Thymus (tissue), 11 donors: ENCODE results near the gene HLA-DPB1. TPM values are rescaled to one million over a fixed set of nuclear protein-coding genes. Genes with fewer than 3 reads are reported as not detected.
A peak's percentile ranks its signal among the peaks of the same experiment; 100 is the strongest.

Experiments
- DNase-seq, 9 donors: peaks; one replicate each; pipeline ENCODE4 v3.0.0-alpha.2; 2013; ENCODE audit warnings: low spot score in 9 of 9, low read depth in 6 of 9, missing footprints in 1 of 9
- H3K27ac ChIP-seq, 2 donors: one replicate each; pipeline ENCODE4 v1.5.1; 2013; ENCODE audit warnings: control low read depth in 1 of 2, low read depth in 1 of 2, low read length in 1 of 2, mild to moderate bottlenecking in 1 of 2, moderate library complexity in 1 of 2
- H3K27me3 ChIP-seq, 2 donors: one replicate each; pipeline ENCODE4 v1.5.1; 2013; ENCODE audit warnings: low read length in 1 of 2; ENCODE audit not compliant: control insufficient read depth in 2 of 2, insufficient read depth in 1 of 2
- H3K36me3 ChIP-seq, 2 donors: one replicate each; pipeline ENCODE4 v1.5.1; 2013; ENCODE audit warnings: low read length in 1 of 2, mild to moderate bottlenecking in 1 of 2, moderate library complexity in 1 of 2; ENCODE audit not compliant: control insufficient read depth in 2 of 2, insufficient read depth in 2 of 2
- H3K4me1 ChIP-seq, 2 donors: one replicate each; pipeline ENCODE4 v1.5.1; 2013; ENCODE audit warnings: low read length in 2 of 2; ENCODE audit not compliant: control insufficient read depth in 2 of 2, insufficient read depth in 2 of 2
- H3K4me3 ChIP-seq, 2 donors: one replicate each; pipeline ENCODE4 v1.5.1; 2013; ENCODE audit warnings: low read length in 2 of 2, control low read depth in 1 of 2, mild to moderate bottlenecking in 1 of 2
- H3K9me3 ChIP-seq, 2 donors: one replicate each; pipeline ENCODE4 v1.5.1; 2013; ENCODE audit warnings: low read length in 1 of 2, mild to moderate bottlenecking in 1 of 2; ENCODE audit not compliant: control insufficient read depth in 2 of 2, insufficient read depth in 1 of 2
- WGBS: extraction: QIAGEN DNeasy Blood & Tissue Kit; methylation state at CpG from one replicate; pipeline ENCODE4 v1.1.7; 2013; 5-methylcytosine and 5-hydroxymethylcytosine counted together
- polyA plus RNA-seq: library from polyadenylated mRNA; stranded (reverse); fragments of 200-250 nt; gene quantifications from one replicate; pipeline ENCODE4 v1.2.3, GENCODE V29; 2013
- total RNA-seq: library from RNA; stranded (reverse); fragments of 120-200 nt; gene quantifications from one replicate; pipeline ENCODE4 v1.2.4, GENCODE V29; 2013
- donor health status: healthy.

HLA-DPB1 gene
- total and polyA plus RNA-seq, 2 donors = 306 to 575 TPM

- no peak for DNase-seq
- H3K27me3 ChIP-seq = peaks cover 20 to 65% of the 10 kb centered on the region in 2 donors
- H3K4me3 ChIP-seq = no peak overlapping the region
- no peaks in the 10 kb centered on the region for H3K9me3 ChIP-seq
- H3K27ac ChIP-seq = no peak overlapping the region
- no peaks in the 10 kb centered on the region for H3K36me3 ChIP-seq
- peaks cover 0 to 8% of the 10 kb centered on the region in 2 donors for H3K4me1 ChIP-seq
- WGBS = 12% methylated on average over 9 of the region's 9 CpGs
Measured at GRCh38 chr6:33117811-33118277, 42.1 kb downstream of the HLA-DPB1 start.

GRCh38 chr6:33118525-33119123, 42.8 kb downstream of the HLA-DPB1 start:
- H3K4me1 ChIP-seq = peaks cover 0 to 8% of the 10 kb centered on the region in 2 donors
- no peak overlapping the region for H3K4me3 ChIP-seq
- peak in 8 of 9 donors; percentile 38 to 73 (median 52) for DNase-seq
- H3K27me3 ChIP-seq = peaks cover 20 to 58% of the 10 kb centered on the region in 2 donors
- no peak overlapping the region for H3K27ac ChIP-seq
- H3K36me3 ChIP-seq = no peaks in the 10 kb centered on the region
- H3K9me3 ChIP-seq = peaks cover 2 to 8% of the 10 kb centered on the region in 2 donors
- 0% methylated on average over 3 of the region's 3 CpGs for WGBS

- H3K9me3 ChIP-seq = peaks cover 2 to 12% of the 10 kb centered on the region in 2 donors
- peaks cover 0 to 4% of the 10 kb centered on the region in 2 donors for H3K4me1 ChIP-seq
- no peak overlapping the region for H3K27ac ChIP-seq
- no peak overlapping the region for H3K4me3 ChIP-seq
- no peaks in the 10 kb centered on the region for H3K36me3 ChIP-seq
- peaks cover 20 to 46% of the 10 kb centered on the region in 2 donors for H3K27me3 ChIP-seq
- DNase-seq = no peak
- WGBS = 89% methylated on average over 3 of the region's 3 CpGs
Measured at GRCh38 chr6:33120001-33120400, 44.2 kb downstream of the HLA-DPB1 start.

- Histone ChIP-seq H3K27ac (no peak overlapping the region), H3K4me3 (no peak overlapping the region), H3K4me1 (no peaks in the 10 kb centered on the region), H3K9me3 (peaks cover 2 to 12% of the 10 kb centered on the region in 2 donors), H3K27me3 (peaks cover 2 to 14% of the 10 kb centered on the region in 2 donors), H3K36me3 (no peaks in the 10 kb centered on the region)
- DNase-seq = no peak
- 95% methylated on average over 6 of the region's 6 CpGs for WGBS
Measured at GRCh38 chr6:33123181-33123580, 47.4 kb downstream of the HLA-DPB1 start.

- peaks cover 2 to 12% of the 10 kb centered on the region in 2 donors for H3K9me3 ChIP-seq
- H3K27ac ChIP-seq = no peak overlapping the region
- no peaks in the 10 kb centered on the region for H3K36me3 ChIP-seq
- no peak for DNase-seq
- no peak overlapping the region for H3K4me3 ChIP-seq
- H3K4me1 ChIP-seq = no peaks in the 10 kb centered on the region
- peaks cover 0 to 12% of the 10 kb centered on the region in 2 donors for H3K27me3 ChIP-seq
- 92% methylated on average over 20 of the region's 20 CpGs for WGBS
Measured at GRCh38 chr6:33123732-33124524, 48.1 kb downstream of the HLA-DPB1 start.

GRCh38 chr6:33124525-33124901, 48.7 kb downstream of the HLA-DPB1 start:
- Histone ChIP-seq H3K9me3 (peaks cover 2 to 12% of the 10 kb centered on the region in 2 donors), H3K4me3 (no peak overlapping the region), H3K27ac (no peak overlapping the region), H3K4me1 (no peaks in the 10 kb centered on the region), H3K27me3 (peaks cover 0 to 12% of the 10 kb centered on the region in 2 donors), H3K36me3 (no peaks in the 10 kb centered on the region)
- 92% methylated on average over 4 of the region's 4 CpGs for WGBS
- no peak for DNase-seq

- Histone ChIP-seq H3K4me3 (no peak overlapping the region), H3K27ac (no peak overlapping the region), H3K9me3 (peaks cover 2 to 12% of the 10 kb centered on the region in 2 donors), H3K36me3 (no peaks in the 10 kb centered on the region), H3K4me1 (no peaks in the 10 kb centered on the region), H3K27me3 (peaks cover 0 to 11% of the 10 kb centered on the region in 2 donors)
- WGBS = 93% methylated on average over 4 of the region's 4 CpGs
- no peak for DNase-seq
Measured at GRCh38 chr6:33124947-33125346, 49.2 kb downstream of the HLA-DPB1 start.

GRCh38 chr6:33126101-33126714, 50.4 kb downstream of the HLA-DPB1 start:
- peak in 6 of 9 donors; percentile 9 to 47 (median 24) for DNase-seq
- H3K4me3 ChIP-seq = no peak overlapping the region
- no peaks in the 10 kb centered on the region for H3K27me3 ChIP-seq
- H3K4me1 ChIP-seq = no peaks in the 10 kb centered on the region
- H3K36me3 ChIP-seq = no peaks in the 10 kb centered on the region
- 79% methylated on average over 5 of the region's 5 CpGs for WGBS
- no peak overlapping the region for H3K27ac ChIP-seq
- H3K9me3 ChIP-seq = peaks cover 2 to 12% of the 10 kb centered on the region in 2 donors

GRCh38 chr6:33128318-33128717, 52.5 kb downstream of the HLA-DPB1 start:
- Histone ChIP-seq H3K27ac (no peak overlapping the region), H3K4me3 (no peak overlapping the region), H3K4me1 (no peaks in the 10 kb centered on the region), H3K9me3 (peaks cover under 1 to 8% of the 10 kb centered on the region in 2 donors), H3K36me3 (no peaks in the 10 kb centered on the region), H3K27me3 (no peaks in the 10 kb centered on the region)
- WGBS = 93% methylated on average over 3 of the region's 3 CpGs
- no peak for DNase-seq
